ENCODE measurements around the gene ADCY7. TPM values are rescaled to one million over a fixed set of nuclear protein-coding genes. Genes with fewer than 3 reads are reported as not detected.

Gene ADCY7
- total and polyA plus RNA-seq, 2 of the 4 experiments (the other 2 are of a cell fraction) = 15.2 to 17.1 TPM

DNA sequence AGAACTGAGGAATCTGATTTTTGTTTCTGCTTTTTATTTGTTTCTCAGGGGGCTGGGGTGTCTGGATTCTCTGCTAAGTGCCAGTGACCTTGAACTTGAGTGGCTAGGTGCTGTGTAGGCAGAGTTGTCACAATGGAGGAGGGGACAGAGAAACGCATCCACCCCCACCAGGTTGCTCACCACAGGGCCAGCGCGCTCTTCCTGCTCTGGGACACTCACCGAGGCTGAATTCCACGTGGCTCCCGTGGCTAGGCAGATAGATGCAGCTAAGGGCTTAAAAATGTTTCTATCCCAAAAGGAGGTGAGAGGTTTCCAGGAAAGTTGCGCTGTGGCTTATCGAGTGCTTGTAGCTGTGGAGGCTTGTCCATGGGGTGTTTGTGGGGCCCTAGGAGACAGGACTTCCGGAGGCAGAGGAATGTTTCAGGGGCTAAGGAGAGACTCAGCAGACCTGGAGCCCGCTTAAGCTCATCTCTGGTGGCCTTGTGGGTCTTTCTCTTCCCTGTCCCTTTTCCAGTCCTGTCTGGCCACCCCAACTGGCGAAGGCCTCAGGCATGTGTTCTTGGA is 36.8 kb downstream of the ADCY7 start (continued):
- TF ChIP-seq, protein P1, sequence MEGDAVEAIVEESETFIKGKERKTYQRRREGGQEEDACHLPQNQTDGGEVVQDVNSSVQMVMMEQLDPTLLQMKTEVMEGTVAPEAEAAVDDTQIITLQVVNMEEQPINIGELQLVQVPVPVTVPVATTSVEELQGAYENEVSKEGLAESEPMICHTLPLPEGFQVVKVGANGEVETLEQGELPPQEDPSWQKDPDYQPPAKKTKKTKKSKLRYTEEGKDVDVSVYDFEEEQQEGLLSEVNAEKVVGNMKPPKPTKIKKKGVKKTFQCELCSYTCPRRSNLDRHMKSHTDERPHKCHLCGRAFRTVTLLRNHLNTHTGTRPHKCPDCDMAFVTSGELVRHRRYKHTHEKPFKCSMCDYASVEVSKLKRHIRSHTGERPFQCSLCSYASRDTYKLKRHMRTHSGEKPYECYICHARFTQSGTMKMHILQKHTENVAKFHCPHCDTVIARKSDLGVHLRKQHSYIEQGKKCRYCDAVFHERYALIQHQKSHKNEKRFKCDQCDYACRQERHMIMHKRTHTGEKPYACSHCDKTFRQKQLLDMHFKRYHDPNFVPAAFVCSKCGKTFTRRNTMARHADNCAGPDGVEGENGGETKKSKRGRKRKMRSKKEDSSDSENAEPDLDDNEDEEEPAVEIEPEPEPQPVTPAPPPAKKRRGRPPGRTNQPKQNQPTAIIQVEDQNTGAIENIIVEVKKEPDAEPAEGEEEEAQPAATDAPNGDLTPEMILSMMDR (conservative IDR thresholded peaks at IDR 0.05; ENCODE audit: low read depth, low read length) = no peak
- no peak for TF ChIP-seq RCOR1 (IDR thresholded peaks at IDR 0.05; ENCODE audit: insufficient replicate concordance, low read length)
- TF ChIP-seq BHLHE40 (IDR thresholded peaks at IDR 0.05; ENCODE audit: low read depth, low read length) = no peak
- no peak for TF ChIP-seq NFE2L2 (IDR thresholded peaks at IDR 0.05; ENCODE audit: low read depth, low read length)

Data from IMR-90 (cell line).